Mucosa of rectum (tissue), 2 donors: Measurements from ENCODE around the gene DLG4.
"Not testable (repeated sequence)": the region's sequence is repeated elsewhere in the genome, so short reads cannot be mapped to it uniquely, and the experiment has no call there.

Experiments used
- H3K27ac ChIP-seq, 2 donors: one replicate each; pipeline ENCODE4 v1.7.0; 2013; ENCODE audit warnings: inconsistent platforms in 2 of 2, low read depth in 2 of 2, low read length in 2 of 2
- H3K27me3 ChIP-seq, 2 donors: one replicate each; pipeline ENCODE4 v1.7.0; 2013; ENCODE audit warnings: low read length in 2 of 2; ENCODE audit not compliant: control insufficient read depth in 2 of 2, insufficient read depth in 2 of 2
- H3K36me3 ChIP-seq, 2 donors: one replicate each; pipeline ENCODE4 v1.7.0; 2013; ENCODE audit warnings: low read length in 2 of 2; ENCODE audit not compliant: control insufficient read depth in 2 of 2, insufficient read depth in 2 of 2
- H3K4me1 ChIP-seq, 2 donors: one replicate each; pipeline ENCODE4 v1.7.0; 2013; ENCODE audit warnings: low read length in 2 of 2, mild to moderate bottlenecking in 1 of 2; ENCODE audit not compliant: control insufficient read depth in 2 of 2, insufficient read depth in 2 of 2
- H3K4me3 ChIP-seq, 2 donors: one replicate each; pipeline ENCODE4 v1.7.0; 2013; ENCODE audit warnings: low read length in 2 of 2
- H3K9ac ChIP-seq, 2 donors: one replicate each; pipeline ENCODE4 v1.7.0; 2013; ENCODE audit warnings: low read length in 2 of 2, low read depth in 1 of 2, mild to moderate bottlenecking in 1 of 2
- H3K9me3 ChIP-seq, 2 donors: one replicate each; pipeline ENCODE4 v1.7.0; 2013; ENCODE audit warnings: low read length in 2 of 2; ENCODE audit not compliant: control insufficient read depth in 2 of 2
- donor health status: healthy.
- donor health status: Normal muscosa, but diverticular disease.

DLG4 gene

DNA sequence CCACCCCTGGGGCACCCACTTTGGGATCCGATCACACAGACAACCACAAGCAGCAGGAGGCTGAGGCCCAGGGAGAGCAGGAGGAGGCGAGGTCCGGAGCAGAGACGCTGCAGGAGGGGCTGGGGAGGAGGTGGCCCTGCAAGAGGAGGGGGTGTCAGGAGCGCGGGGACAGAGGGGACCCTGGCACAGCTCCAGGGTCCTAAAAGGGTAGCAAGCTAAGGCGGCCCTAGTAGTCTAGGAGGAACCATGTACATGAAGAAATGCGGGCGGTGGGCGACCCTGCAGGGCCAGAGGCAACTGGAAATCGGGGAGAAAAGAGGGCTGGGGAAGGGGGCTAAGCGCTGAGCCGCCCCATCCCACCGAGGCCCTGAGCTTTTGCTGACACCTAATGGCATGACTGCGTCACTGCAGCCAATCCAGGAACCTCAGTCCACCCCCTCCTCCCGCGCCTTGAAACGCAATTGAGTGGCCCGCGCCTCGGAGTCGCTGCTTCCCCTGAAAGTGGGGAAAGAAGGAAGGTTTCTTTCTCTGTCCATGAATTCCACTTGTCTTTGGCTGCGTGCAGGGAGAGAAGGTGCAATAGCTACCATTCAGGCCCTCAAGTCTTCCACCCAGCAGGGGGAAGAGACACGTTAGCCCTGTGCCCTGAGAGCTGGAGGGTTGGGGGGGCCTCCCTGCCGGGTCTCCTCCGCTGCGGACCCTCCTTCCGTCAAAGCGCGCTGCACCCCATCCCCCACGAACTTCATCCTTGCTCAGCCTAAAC is 42.3 kb downstream of the DLG4 start:
- Histone ChIP-seq H3K4me1 (peaks cover 12 to 16% of the 10 kb centered on the region in 2 donors), H3K27me3 (peaks cover 18 to 25% of the 10 kb centered on the region in 2 donors), H3K4me3 (peak overlapping the region; percentile 32 to 67), H3K9ac (peak overlapping the region; percentile 23 to 41), H3K27ac (no peak overlapping the region), H3K9me3 (no peaks in the 10 kb centered on the region), H3K36me3 (no peaks in the 10 kb centered on the region)

- Histone ChIP-seq H3K9ac (no peak overlapping the region), H3K4me1 (peaks cover 12 to 16% of the 10 kb centered on the region in 2 donors), H3K27ac (no peak overlapping the region), H3K27me3 (peaks cover 18 to 25% of the 10 kb centered on the region in 2 donors), H3K9me3 (no peaks in the 10 kb centered on the region), H3K4me3 (no peak overlapping the region), H3K36me3 (no peaks in the 10 kb centered on the region)
Measured at GRCh38 chr17:7176841-7177190, 42.8 kb downstream of the DLG4 start.

DNA sequence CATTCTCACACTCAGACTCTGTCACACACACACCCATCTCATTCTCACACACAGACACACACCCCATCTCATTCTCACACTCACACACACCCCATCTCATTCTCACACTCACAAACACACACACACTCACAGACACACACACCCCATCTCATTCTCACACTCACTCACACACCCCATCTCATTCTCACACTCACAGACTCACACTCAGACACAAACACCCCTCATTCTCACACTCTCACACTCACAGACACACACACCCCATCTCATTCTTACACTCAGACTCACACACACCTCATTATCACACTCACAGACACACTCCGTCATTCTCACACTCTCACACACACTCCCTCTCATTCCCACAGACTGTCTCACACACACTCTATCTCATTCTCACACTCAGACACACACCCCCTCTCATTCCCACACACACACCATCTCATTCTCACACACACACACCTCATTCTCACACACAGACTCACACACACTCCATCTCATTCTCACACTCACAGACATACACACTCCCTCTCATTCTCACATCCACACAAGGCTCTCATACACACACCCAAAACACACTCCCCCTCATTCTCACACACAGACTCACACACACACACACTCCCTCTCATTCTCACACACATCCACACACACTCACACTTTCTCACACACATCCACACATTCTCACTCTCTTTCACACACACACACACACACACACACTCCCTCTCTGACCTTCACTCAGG is 43.4 kb downstream of the DLG4 start:
- Histone ChIP-seq H3K27ac (no peak overlapping the region), H3K36me3 (no peaks in the 10 kb centered on the region), H3K9me3 (no peaks in the 10 kb centered on the region), H3K27me3 (peaks cover 18 to 25% of the 10 kb centered on the region in 2 donors), H3K9ac (no peak overlapping the region), H3K4me1 (peaks cover 12 to 16% of the 10 kb centered on the region in 2 donors), H3K4me3 (no peak overlapping the region)

DNA sequence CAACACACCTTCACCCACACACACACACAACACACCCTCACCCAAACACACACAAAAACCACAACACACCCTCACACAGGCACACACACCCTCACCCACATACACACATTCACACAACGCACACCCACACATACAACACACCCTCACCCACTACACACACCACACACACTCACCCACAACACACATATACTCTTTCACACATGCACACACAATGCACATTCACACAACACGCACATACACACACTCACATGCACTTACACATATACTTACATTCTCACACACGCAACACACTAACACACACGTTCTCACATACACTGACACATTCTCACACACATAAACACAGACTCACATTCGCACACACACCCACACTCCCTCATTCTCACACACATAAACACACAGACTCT is 44.3 kb downstream of the DLG4 start:
- Histone ChIP-seq H3K36me3 (no peaks in the 10 kb centered on the region), H3K27ac (no peak overlapping the region), H3K4me1 (peaks cover 12 to 16% of the 10 kb centered on the region in 2 donors), H3K9ac (no peak overlapping the region), H3K9me3 (no peaks in the 10 kb centered on the region), H3K4me3 (no peak overlapping the region), H3K27me3 (peaks cover 18 to 25% of the 10 kb centered on the region in 2 donors)

DNA sequence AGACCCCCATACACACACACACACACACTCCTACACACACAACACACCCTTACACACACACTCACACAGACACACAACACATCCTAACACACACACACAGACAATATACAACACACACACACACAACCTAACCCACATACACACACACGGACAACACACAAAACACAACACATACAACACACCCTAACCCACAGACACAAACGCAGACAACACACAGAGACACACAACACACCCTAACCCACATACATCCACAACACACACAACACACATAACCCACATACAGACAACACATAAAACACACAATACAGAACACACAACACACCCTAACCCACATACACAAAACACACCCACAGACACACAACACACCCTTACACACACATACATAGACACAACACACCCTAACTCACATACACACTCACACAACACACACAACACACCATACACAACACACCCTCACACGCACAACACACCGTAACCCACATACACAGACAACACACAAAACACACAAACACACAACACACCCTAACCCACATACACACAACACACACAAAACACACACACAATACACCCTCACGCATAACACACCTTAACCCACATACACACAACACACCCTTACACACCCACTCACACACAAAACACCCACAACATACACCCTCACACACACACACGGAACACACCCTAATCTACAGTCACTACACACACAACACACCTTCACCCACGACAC is 44.9 kb downstream of the DLG4 start:
- Histone ChIP-seq H3K9me3 (no peaks in the 10 kb centered on the region), H3K4me1 (peaks cover 12 to 16% of the 10 kb centered on the region in 2 donors), H3K4me3 (peak overlapping the region in 1 of 2 donors; percentile 41), H3K27ac (no peak overlapping the region), H3K27me3 (peaks cover 18 to 25% of the 10 kb centered on the region in 2 donors), H3K36me3 (no peaks in the 10 kb centered on the region), H3K9ac (peak overlapping the region in 1 of 2 donors; percentile 40)

DNA sequence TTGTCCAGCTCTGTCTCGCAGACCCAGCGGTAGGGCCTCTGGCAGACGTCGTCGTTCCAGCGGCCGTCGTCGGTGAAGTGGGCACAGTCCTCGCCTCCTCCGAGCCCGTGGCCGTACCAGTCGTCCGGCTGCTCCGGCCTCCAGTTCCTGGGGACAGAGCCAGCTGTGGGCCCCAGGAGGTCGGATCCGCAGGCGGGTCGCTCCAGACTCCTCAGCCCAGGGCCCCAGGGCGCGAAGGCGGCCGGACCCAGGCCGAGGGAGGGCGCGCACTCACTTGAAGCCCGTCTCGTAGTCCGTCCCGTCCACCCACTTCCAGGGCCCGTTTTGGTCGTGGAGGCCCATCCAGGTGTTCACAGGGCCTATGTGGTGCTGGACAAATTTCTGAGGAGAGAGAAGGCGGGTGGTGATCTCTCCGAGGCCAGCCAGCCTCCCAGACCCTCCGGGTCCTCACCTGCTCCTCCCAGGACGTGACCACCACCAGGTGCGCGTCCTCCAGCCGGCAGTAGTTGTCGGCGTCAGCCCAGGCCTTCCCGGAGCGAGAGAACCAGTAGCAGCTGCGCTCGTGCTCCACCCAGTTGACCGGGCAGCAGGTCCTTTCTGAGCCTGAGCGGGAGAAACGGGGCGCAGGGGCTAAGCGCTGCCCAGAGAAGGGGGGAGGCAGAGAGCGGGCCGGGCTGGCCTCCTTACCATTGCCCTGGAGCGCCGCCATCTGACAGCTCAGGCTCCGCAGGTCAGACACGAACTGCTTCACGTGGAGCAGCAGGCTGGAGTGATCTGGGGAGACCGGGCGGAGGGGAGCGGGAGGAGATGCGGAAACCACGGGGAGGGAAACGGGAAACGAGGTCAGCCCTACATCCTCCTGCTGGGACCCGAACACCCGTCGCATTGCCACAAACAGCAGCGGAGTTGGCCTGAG is 45.7 kb downstream of the DLG4 start:
- H3K27ac ChIP-seq = no peak overlapping the region
- H3K36me3 ChIP-seq = no peaks in the 10 kb centered on the region
- H3K4me3 ChIP-seq = peak overlapping the region in 1 of 2 donors; percentile 41
- H3K27me3 ChIP-seq = peaks cover 18 to 25% of the 10 kb centered on the region in 2 donors
- peaks cover 12 to 16% of the 10 kb centered on the region in 2 donors for H3K4me1 ChIP-seq
- no peaks in the 10 kb centered on the region for H3K9me3 ChIP-seq
- peak overlapping the region in 1 of 2 donors; percentile 40 for H3K9ac ChIP-seq

GRCh38 chr17:7172522-7173191 is 47.0 kb downstream of the DLG4 start:
- not testable (repeated sequence) for H3K36me3 ChIP-seq, H3K9me3 ChIP-seq, H3K9ac ChIP-seq, H3K4me3 ChIP-seq, H3K27ac ChIP-seq
- Histone ChIP-seq H3K4me1 (peaks cover 10% of the 10 kb centered on the region in 2 donors), H3K27me3 (peaks cover 12 to 17% of the 10 kb centered on the region in 2 donors)

GRCh38 chr17:7169565-7169908 is 50.1 kb downstream of the DLG4 start:
- H3K9me3 ChIP-seq, H3K4me3 ChIP-seq, H3K9ac ChIP-seq, H3K27ac ChIP-seq, H3K27me3 ChIP-seq, H3K36me3 ChIP-seq, H3K4me1 ChIP-seq: not testable (repeated sequence)

GRCh38 chr17:7168841-7169564 is 50.6 kb downstream of the DLG4 start:
- H3K27ac ChIP-seq = not testable (repeated sequence)

More at GRCh38 chr17:7168841-7169564, 50.6 kb downstream of the DLG4 start:
- not testable (repeated sequence) for H3K4me1 ChIP-seq, H3K4me3 ChIP-seq, H3K9ac ChIP-seq, H3K36me3 ChIP-seq, H3K27me3 ChIP-seq, H3K9me3 ChIP-seq
